HPDE6-E6E7 (cell line): ENCODE results near the gene BRMS1.
"Not testable (repeated sequence)": the region's sequence is repeated elsewhere in the genome, so short reads cannot be mapped to it uniquely, and the experiment has no call there.

Source experiments
- DNase-seq: peaks from one replicate; pipeline ENCODE4 v3.0.0; 2011; ENCODE audit warnings: missing footprints; ENCODE audit errors: extremely low spot score

Gene BRMS1

GRCh38 chr11:66310803-66311440, 34.0 kb downstream of the BRMS1 start:
- not testable (repeated sequence) for DNase-seq

- no peak for DNase-seq
Observed at GRCh38 chr11:66310324-66310723, 34.6 kb downstream of the BRMS1 start.

- no peak for DNase-seq
Observed at GRCh38 chr11:66309475-66309874, 35.4 kb downstream of the BRMS1 start.

GRCh38 chr11:66302656-66303055, 42.2 kb downstream of the BRMS1 start:
- no peak for DNase-seq

GRCh38 chr11:66299186-66299585, 45.7 kb downstream of the BRMS1 start:
- no peak for DNase-seq

GRCh38 chr11:66297610-66298009, 47.3 kb downstream of the BRMS1 start:
- DNase-seq: no peak

GRCh38 chr11:66294626-66295620, 50.0 kb downstream of the BRMS1 start:
- DNase-seq: no peak

GRCh38 chr11:66293777-66294625, 50.9 kb downstream of the BRMS1 start:
- no peak for DNase-seq

- DNase-seq: no peak
Observed at GRCh38 chr11:66293352-66293751, 51.6 kb downstream of the BRMS1 start.

- DNase-seq: no peak
Observed at GRCh38 chr11:66292543-66293332, 52.2 kb downstream of the BRMS1 start.

- no peak for DNase-seq
Observed at GRCh38 chr11:66291706-66292542, 53.0 kb downstream of the BRMS1 start, which contains the start of gene TMEM151A. Gene TMEM151A, plus strand, starts transcription at chr11:66291894. Its CDS starts 120 bp downstream, at chr11:66292014.

- no peak for DNase-seq
Observed at GRCh38 chr11:66291303-66291705, 53.6 kb downstream of the BRMS1 start.

GRCh38 chr11:66290330-66290621, 54.6 kb downstream of the BRMS1 start:
- DNase-seq: no peak

GRCh38 chr11:66289548-66290329, 55.2 kb downstream of the BRMS1 start:
- no peak for DNase-seq

- DNase-seq: peak; percentile 100
Observed at GRCh38 chr11:66288671-66289547, 56.0 kb downstream of the BRMS1 start, which contains the start of gene YIF1A. Gene YIF1A, minus strand, starts transcription at chr11:66289143. Its CDS starts 158 bp downstream, at chr11:66288985.

GRCh38 chr11:66287889-66288670, 56.8 kb downstream of the BRMS1 start:
- DNase-seq: no peak
